ENCODE data around the gene EYA4. TPM values are rescaled to one million over a fixed set of nuclear protein-coding genes. Genes with fewer than 3 reads are reported as not detected.

EYA4 gene
- total RNA-seq, 1 donor from 2014 or later: 0.17 TPM

- no peak for DNase-seq (ENCODE audit: low spot score)
Measured at GRCh38 chr6:133446789-133447188, 205.6 kb downstream of the EYA4 start.

GRCh38 chr6:133447924-133448323, 206.8 kb downstream of the EYA4 start:
- DNase-seq (ENCODE audit: low spot score): no peak

- no peak for DNase-seq (ENCODE audit: low spot score)
Measured at GRCh38 chr6:133456439-133456838, 215.3 kb downstream of the EYA4 start.

GRCh38 chr6:133456944-133457343, 215.8 kb downstream of the EYA4 start:
- DNase-seq (ENCODE audit: low spot score): no peak

- no peak for DNase-seq (ENCODE audit: low spot score)
Measured at GRCh38 chr6:133460101-133460500, 218.9 kb downstream of the EYA4 start.

GRCh38 chr6:133463790-133464189, 222.6 kb downstream of the EYA4 start:
- DNase-seq (ENCODE audit: low spot score): no peak

GRCh38 chr6:133466680-133467079, 225.5 kb downstream of the EYA4 start:
- DNase-seq (ENCODE audit: low spot score): no peak

- no peak for DNase-seq (ENCODE audit: low spot score)
Measured at GRCh38 chr6:133467231-133467981, 226.2 kb downstream of the EYA4 start.

- DNase-seq (ENCODE audit: low spot score): no peak
Measured at GRCh38 chr6:133467982-133468380, 226.8 kb downstream of the EYA4 start.

GRCh38 chr6:133468591-133468990, 227.4 kb downstream of the EYA4 start:
- no peak for DNase-seq (ENCODE audit: low spot score)

- DNase-seq (ENCODE audit: low spot score): no peak
Measured at GRCh38 chr6:133474516-133474915, 233.4 kb downstream of the EYA4 start.

- no peak for DNase-seq (ENCODE audit: low spot score)
Measured at GRCh38 chr6:133478673-133479072, 237.5 kb downstream of the EYA4 start.

GRCh38 chr6:133487174-133487573, 246.0 kb downstream of the EYA4 start:
- DNase-seq (ENCODE audit: low spot score): no peak

- no peak for DNase-seq (ENCODE audit: low spot score)
Measured at GRCh38 chr6:133495205-133495903, 254.2 kb downstream of the EYA4 start.

GRCh38 chr6:133499662-133500061, 258.5 kb downstream of the EYA4 start:
- DNase-seq (ENCODE audit: low spot score): no peak

- no peak for DNase-seq (ENCODE audit: low spot score)
Measured at GRCh38 chr6:133501675-133502270, 260.6 kb downstream of the EYA4 start.

- DNase-seq (ENCODE audit: low spot score): no peak
Measured at GRCh38 chr6:133502441-133503335, 261.5 kb downstream of the EYA4 start.

GRCh38 chr6:133503336-133503729, 262.2 kb downstream of the EYA4 start:
- DNase-seq (ENCODE audit: low spot score): no peak

GRCh38 chr6:133504158-133504557, 263.0 kb downstream of the EYA4 start:
- no peak for DNase-seq (ENCODE audit: low spot score)

- no peak for DNase-seq (ENCODE audit: low spot score)
Measured at GRCh38 chr6:133504761-133505160, 263.6 kb downstream of the EYA4 start.

- no peak for DNase-seq (ENCODE audit: low spot score)
Measured at GRCh38 chr6:133505681-133506080, 264.5 kb downstream of the EYA4 start.

Measured in mucosa of gallbladder (tissue), 1 donor.